22Rv1 (cell line): ENCODE results near the gene COX10.

ENCODE experiments used
- ZFX ChIP-seq: fragments of 450-650 bp; IDR thresholded peaks from 2 replicates; pipeline ENCODE4 v1.6.1; 2017; ENCODE audit warnings: antibody characterized with exemption, borderline replicate concordance
- TF ChIP-seq, protein P1 (sequence below): fragments of 450-650 bp; IDR thresholded peaks from 2 replicates; pipeline ENCODE4 v1.5.1; 2017; ENCODE audit warnings: mild to moderate bottlenecking

DNA sequence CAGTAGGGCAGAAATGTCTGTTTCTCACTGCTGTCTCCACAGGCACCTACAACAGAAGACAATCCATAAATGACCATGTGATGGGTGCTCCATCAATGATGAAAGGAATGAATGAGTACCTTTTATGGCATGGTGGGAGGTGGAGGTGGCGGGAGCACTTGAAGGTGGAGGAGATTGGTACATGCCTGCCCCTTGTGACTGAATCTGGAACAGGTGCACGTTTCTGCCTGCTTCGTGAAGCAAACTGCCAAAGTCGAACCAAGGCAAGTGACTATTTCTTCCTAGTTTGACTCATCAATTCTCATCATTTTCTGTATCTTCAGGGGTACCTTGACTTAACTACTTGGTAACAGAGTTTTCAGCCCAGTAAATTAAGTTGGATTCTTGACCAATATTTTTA, 141.9 kb downstream of the COX10 start:
- TF ChIP-seq, protein P1, sequence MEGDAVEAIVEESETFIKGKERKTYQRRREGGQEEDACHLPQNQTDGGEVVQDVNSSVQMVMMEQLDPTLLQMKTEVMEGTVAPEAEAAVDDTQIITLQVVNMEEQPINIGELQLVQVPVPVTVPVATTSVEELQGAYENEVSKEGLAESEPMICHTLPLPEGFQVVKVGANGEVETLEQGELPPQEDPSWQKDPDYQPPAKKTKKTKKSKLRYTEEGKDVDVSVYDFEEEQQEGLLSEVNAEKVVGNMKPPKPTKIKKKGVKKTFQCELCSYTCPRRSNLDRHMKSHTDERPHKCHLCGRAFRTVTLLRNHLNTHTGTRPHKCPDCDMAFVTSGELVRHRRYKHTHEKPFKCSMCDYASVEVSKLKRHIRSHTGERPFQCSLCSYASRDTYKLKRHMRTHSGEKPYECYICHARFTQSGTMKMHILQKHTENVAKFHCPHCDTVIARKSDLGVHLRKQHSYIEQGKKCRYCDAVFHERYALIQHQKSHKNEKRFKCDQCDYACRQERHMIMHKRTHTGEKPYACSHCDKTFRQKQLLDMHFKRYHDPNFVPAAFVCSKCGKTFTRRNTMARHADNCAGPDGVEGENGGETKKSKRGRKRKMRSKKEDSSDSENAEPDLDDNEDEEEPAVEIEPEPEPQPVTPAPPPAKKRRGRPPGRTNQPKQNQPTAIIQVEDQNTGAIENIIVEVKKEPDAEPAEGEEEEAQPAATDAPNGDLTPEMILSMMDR = no peak
- TF ChIP-seq ZFX = no peak
